ENCODE measurements around the gene PARD3. TPM values are rescaled to one million over a fixed set of nuclear protein-coding genes. Genes with fewer than 3 reads are reported as not detected.

Gene PARD3
- total RNA-seq, 4 donors from 2014 or later, result 98.9 to 122 (median 105) TPM

- H3K36me3 ChIP-seq, result peaks cover 8 to 37% (median 22%) of the 10 kb centered on the region in 4 donors
- H3K27ac ChIP-seq (replicated peaks in 1 of 4), result no peak overlapping the region
- TF ChIP-seq EP300 (IDR thresholded peaks at IDR 0.05), result no peak
- no peaks in the 10 kb centered on the region for H3K9me3 ChIP-seq
- 96% methylated on average over 10 of the region's 10 CpGs for WGBS
- H3K27me3 ChIP-seq, result no peaks in the 10 kb centered on the region
- no peak overlapping the region for H3K4me3 ChIP-seq
- peaks cover 8 to 14% (median 11%) of the 10 kb centered on the region in 4 donors for H3K4me1 ChIP-seq
- peak; percentile 55 for DNase-seq (ENCODE audit: extremely low spot score)
- intact Hi-C loops (cut with DNase I), result no loop called here
Measured at GRCh38 chr10:34114914-34115313, 700.2 kb downstream of the PARD3 start.

- Histone ChIP-seq H3K27ac (replicated peaks in 1 of 4) (no peak overlapping the region), H3K27me3 (no peaks in the 10 kb centered on the region), H3K9me3 (no peaks in the 10 kb centered on the region), H3K4me3 (no peak overlapping the region), H3K4me1 (peaks cover 8 to 14% (median 11%) of the 10 kb centered on the region in 4 donors), H3K36me3 (peaks cover 8 to 28% (median 15%) of the 10 kb centered on the region in 4 donors)
- intact Hi-C loops (cut with DNase I), result no loop called here
- TF ChIP-seq CTCF (IDR thresholded peaks at IDR 0.05) (no peak), POLR2A (IDR thresholded peaks at IDR 0.05; ENCODE audit: low read depth) (no peak), POLR2AphosphoS5 (IDR thresholded peaks at IDR 0.05) (no peak), EP300 (IDR thresholded peaks at IDR 0.05) (no peak)
- WGBS, result 86% methylated on average over 6 of the region's 6 CpGs
- DNase-seq (ENCODE audit: extremely low spot score), result peak; percentile 88
Measured at GRCh38 chr10:34113504-34114225, 701.4 kb downstream of the PARD3 start.

GRCh38 chr10:34112171-34112782 lies 702.8 kb downstream of the PARD3 start:
- no peak for DNase-seq (ENCODE audit: extremely low spot score)

GRCh38 chr10:34111179-34111578 lies 703.9 kb downstream of the PARD3 start:
- Histone ChIP-seq H3K36me3 (peaks cover 8 to 21% (median 12%) of the 10 kb centered on the region in 4 donors), H3K27ac (replicated peaks in 1 of 4) (no peak overlapping the region), H3K4me3 (no peak overlapping the region), H3K27me3 (no peaks in the 10 kb centered on the region), H3K9me3 (no peaks in the 10 kb centered on the region), H3K4me1 (peaks cover 0 to under 1% (median 0%) of the 10 kb centered on the region in 4 donors)
- TF ChIP-seq EP300 (IDR thresholded peaks at IDR 0.05) (no peak), CTCF (IDR thresholded peaks at IDR 0.05) (no peak), POLR2AphosphoS5 (IDR thresholded peaks at IDR 0.05) (no peak)
- 96% methylated on average over 10 of the region's 10 CpGs for WGBS
- intact Hi-C loops (cut with DNase I), result no loop called here
- no peak for DNase-seq (ENCODE audit: extremely low spot score)

More at GRCh38 chr10:34112171-34112782, 702.8 kb downstream of the PARD3 start:
- intact Hi-C loops (cut with DNase I), result no loop called here
- WGBS, result 90% methylated on average over 6 of the region's 6 CpGs
- H3K27ac ChIP-seq (replicated peaks in 1 of 4), result no peak overlapping the region
- peaks cover 8 to 21% (median 12%) of the 10 kb centered on the region in 4 donors for H3K36me3 ChIP-seq
- H3K27me3 ChIP-seq, result no peaks in the 10 kb centered on the region
- TF ChIP-seq CTCF (IDR thresholded peaks at IDR 0.05) (no peak), POLR2AphosphoS5 (IDR thresholded peaks at IDR 0.05) (no peak), POLR2A (IDR thresholded peaks at IDR 0.05; ENCODE audit: low read depth) (no peak)
- H3K4me3 ChIP-seq, result no peak overlapping the region
- no peaks in the 10 kb centered on the region for H3K9me3 ChIP-seq
- peaks cover 7 to 12% (median 9%) of the 10 kb centered on the region in 4 donors for H3K4me1 ChIP-seq

GRCh38 chr10:34109952-34110702 lies 705.0 kb downstream of the PARD3 start:
- Histone ChIP-seq H3K36me3 (peaks cover 8 to 21% (median 12%) of the 10 kb centered on the region in 4 donors), H3K27me3 (no peaks in the 10 kb centered on the region), H3K4me3 (no peak overlapping the region), H3K4me1 (no peaks in the 10 kb centered on the region), H3K9me3 (no peaks in the 10 kb centered on the region), H3K27ac (replicated peaks in 1 of 4) (no peak overlapping the region)
- WGBS, result 90% methylated on average over 20 of the region's 20 CpGs
- intact Hi-C loops (cut with DNase I), result no loop called here
- no peak for TF ChIP-seq POLR2A (IDR thresholded peaks at IDR 0.05; ENCODE audit: low read depth)
- TF ChIP-seq EP300 (IDR thresholded peaks at IDR 0.05), result no peak
- TF ChIP-seq POLR2AphosphoS5 (IDR thresholded peaks at IDR 0.05), result no peak
- TF ChIP-seq CTCF (IDR thresholded peaks at IDR 0.05), result no peak
- peak; percentile 50 for DNase-seq (ENCODE audit: extremely low spot score)
